Calu3 (cell line): ENCODE results near the gene BCAS3. TPM values are rescaled to one million over a fixed set of nuclear protein-coding genes. Genes with fewer than 3 reads are reported as not detected.

Source experiments
- BruUV-seq: library from RNA; stranded (reverse); fragments of 400-500 nt; replicated peaks from 2 replicates; lab custom pipeline; 2021; lab: Mats Ljungman, UMichigan
- CTCF ChIA-PET: fragments of 300-600 bp; sonication (Branson Sonifier 250); formaldehyde crosslinking; loops from one replicate; lab custom pipeline; 2022; ENCODE audit warnings: antibody characterized with exemption; lab: Charles Lee
- DNase-seq: peaks from one replicate; pipeline ENCODE4 v3.0.0; 2022
- H3K27ac Mint-ChIP-seq: one replicate; pipeline ENCODE4 v1.8.0; 2022; ENCODE audit warnings: mixed read lengths; ENCODE audit not compliant: unreplicated experiment
- H3K27me3 Mint-ChIP-seq: one replicate; pipeline ENCODE4 v1.8.0; 2022; ENCODE audit warnings: mixed read lengths; ENCODE audit not compliant: unreplicated experiment
- H3K36me3 Mint-ChIP-seq: one replicate; pipeline ENCODE4 v1.8.0; 2022; ENCODE audit warnings: mild to moderate bottlenecking, moderate library complexity, mixed read lengths; ENCODE audit not compliant: insufficient read depth, unreplicated experiment
- H3K4me1 Mint-ChIP-seq: one replicate; pipeline ENCODE4 v1.8.0; 2022; ENCODE audit warnings: mild to moderate bottlenecking, low read depth, mixed read lengths; ENCODE audit not compliant: unreplicated experiment
- H3K4me3 Mint-ChIP-seq: one replicate; pipeline ENCODE4 v1.8.0; 2022; ENCODE audit warnings: mild to moderate bottlenecking, low read depth, moderate library complexity, mixed read lengths; ENCODE audit not compliant: unreplicated experiment
- H3K9me3 Mint-ChIP-seq: one replicate; pipeline ENCODE4 v1.8.0; 2022; ENCODE audit warnings: low read depth, mixed read lengths; ENCODE audit not compliant: unreplicated experiment
- CTCF ChIP-seq: fragments of 200-600 bp; IDR thresholded peaks from one replicate; pipeline ENCODE4 v1.8.0; 2022; ENCODE audit warnings: antibody characterized with exemption; ENCODE audit not compliant: unreplicated experiment
- intact Hi-C: fragments of 100-400 bp; cut with micrococcal nuclease; formaldehyde crosslinking; loops from one replicate; pipeline ENCODE4 v1.10.0; 2022; ENCODE audit not compliant: unreplicated experiment
- total RNA-seq: library from RNA; stranded (reverse); gene quantifications from 2 replicates; pipeline ENCODE4 v1.2.3, GENCODE V29; 2022

Gene BCAS3
- total RNA-seq, 1 experiment from 2014 or later = 10.9 TPM

- CTCF ChIA-PET = interaction anchor here (1.1 kb wide), 1 partner anchor 203 kb away, joined by 3 read pairs; no protein-coding TSS in a partner anchor
- H3K9me3 Mint-ChIP-seq = no peaks in the 10 kb centered on the region
Measured at GRCh38 chr17:61209106-61209439, 531.4 kb downstream of the BCAS3 start.

DNA sequence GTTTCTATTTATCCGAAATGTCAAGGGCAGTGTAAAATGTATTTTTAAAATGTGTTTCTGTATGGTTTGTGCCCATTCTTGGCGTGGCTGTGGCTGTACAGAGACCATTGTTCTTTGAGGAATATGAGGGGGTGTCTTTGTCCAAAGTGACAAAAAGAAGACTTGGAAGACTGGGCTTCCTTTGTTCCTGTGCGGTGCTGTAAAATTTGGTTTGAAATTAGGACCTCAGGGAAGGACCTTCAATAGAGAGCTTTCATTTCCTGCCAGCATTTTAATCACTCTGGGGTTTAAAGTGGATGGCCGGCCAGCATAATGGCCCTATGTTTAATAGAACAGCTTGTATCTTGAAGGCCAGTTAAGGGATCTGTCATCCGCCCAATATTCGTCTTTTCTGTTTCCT is 531.9 kb downstream of the BCAS3 start:
- no peak for DNase-seq
- BruUV-seq = no TSS peak
- H3K4me1 Mint-ChIP-seq = peaks cover 9% of the 10 kb centered on the region
- intact Hi-C loops = no loop called here
- no peaks in the 10 kb centered on the region for H3K9me3 Mint-ChIP-seq
- no peak overlapping the region for H3K27ac Mint-ChIP-seq
- TF ChIP-seq CTCF = no peak
- CTCF ChIA-PET = no interaction called here
- H3K4me3 Mint-ChIP-seq = no peak overlapping the region
- no peaks in the 10 kb centered on the region for H3K27me3 Mint-ChIP-seq
- H3K36me3 Mint-ChIP-seq = no peaks in the 10 kb centered on the region

More at GRCh38 chr17:61209106-61209439, 531.4 kb downstream of the BCAS3 start:
- intact Hi-C loops = no loop called here
- no peaks in the 10 kb centered on the region for H3K36me3 Mint-ChIP-seq
- TF ChIP-seq CTCF = no peak
- no peak overlapping the region for H3K27ac Mint-ChIP-seq
- DNase-seq = no peak
- BruUV-seq = no TSS peak
- H3K4me3 Mint-ChIP-seq = no peak overlapping the region
- H3K4me1 Mint-ChIP-seq = peaks cover 9% of the 10 kb centered on the region
- H3K27me3 Mint-ChIP-seq = no peaks in the 10 kb centered on the region

DNA sequence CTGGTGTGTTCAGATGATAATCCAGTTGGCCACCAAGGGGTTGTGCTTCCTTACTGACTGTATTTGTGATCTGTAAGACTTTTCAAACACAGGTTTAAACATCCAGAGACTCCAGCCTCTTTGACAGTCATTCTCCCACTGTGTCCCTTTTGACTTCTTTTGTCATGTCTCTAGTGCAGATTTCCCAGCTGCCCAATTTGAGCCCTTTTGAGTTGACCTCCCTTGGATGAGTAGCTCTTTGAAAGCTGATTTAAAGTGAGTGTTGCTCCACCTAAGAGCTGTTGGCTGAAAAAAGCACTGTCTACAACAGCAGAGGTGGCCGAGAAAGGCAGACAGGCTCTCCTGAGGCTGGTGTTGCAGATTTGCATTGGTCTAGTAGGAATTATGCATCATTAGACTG is 533.6 kb downstream of the BCAS3 start:
- Mint-ChIP-seq H3K4me1 (peaks cover 9% of the 10 kb centered on the region), H3K4me3 (no peak overlapping the region), H3K36me3 (no peaks in the 10 kb centered on the region), H3K27me3 (no peaks in the 10 kb centered on the region), H3K27ac (no peak overlapping the region), H3K9me3 (no peaks in the 10 kb centered on the region)
- no TSS peak for BruUV-seq
- DNase-seq = no peak
- intact Hi-C loops = no loop called here
- TF ChIP-seq CTCF = no peak
- CTCF ChIA-PET = no interaction called here

DNA sequence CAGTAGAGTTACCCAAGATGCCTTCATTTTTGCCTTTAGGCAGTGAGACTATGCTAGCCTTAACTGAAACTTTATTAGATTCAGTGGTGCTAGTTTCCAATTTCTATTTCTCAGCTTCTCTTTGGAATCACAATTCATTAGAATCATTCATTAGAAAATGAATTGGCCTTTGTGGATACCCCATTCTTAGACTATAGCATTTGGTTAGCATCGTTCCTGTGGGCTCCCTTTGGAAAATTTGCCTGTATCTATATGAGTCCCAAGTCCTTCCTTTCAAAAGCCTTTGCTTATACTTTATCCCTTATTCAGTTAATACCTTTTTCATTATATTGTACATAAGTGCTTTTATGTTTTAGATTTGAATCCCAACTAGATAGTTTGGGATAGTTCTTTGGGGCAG is 535.0 kb downstream of the BCAS3 start:
- no peaks in the 10 kb centered on the region for H3K27me3 Mint-ChIP-seq
- no peaks in the 10 kb centered on the region for H3K9me3 Mint-ChIP-seq
- no peak for TF ChIP-seq CTCF
- intact Hi-C loops = no loop called here
- H3K4me3 Mint-ChIP-seq = no peak overlapping the region
- no peak overlapping the region for H3K27ac Mint-ChIP-seq
- CTCF ChIA-PET = no interaction called here
- no TSS peak for BruUV-seq
- no peaks in the 10 kb centered on the region for H3K36me3 Mint-ChIP-seq
- DNase-seq = no peak
- H3K4me1 Mint-ChIP-seq = peaks cover 9% of the 10 kb centered on the region
